Cardiac fibroblast (primary cell): ENCODE measurements around the gene EXOC6B.
A peak's percentile ranks its signal among the peaks of the same experiment; 100 is the strongest.

Experiments used
- DNase-seq, 2 donors: peaks; one replicate each; pipeline versions ENCODE4 v3.0.0 to v3.0.0-alpha.2; 2010; ENCODE audit warnings: low read depth in 2 of 2
- H3K4me3 ChIP-seq, 2 donors: replicated peaks in 1 of 2; 1 replicate in 1 of 2; 2 replicates in 1 of 2; pipeline ENCODE4 v1.5.1; 2011; ENCODE audit warnings: low read depth in 2 of 2, low read length in 2 of 2, mild to moderate bottlenecking in 2 of 2, moderate library complexity in 1 of 2
- CTCF ChIP-seq: IDR thresholded peaks from one replicate; pipeline ENCODE4 v1.5.1; 2011; ENCODE audit warnings: low read depth, mild to moderate bottlenecking, low read length, inconsistent platforms

EXOC6B gene

GRCh38 chr2:72338076-72338475, 487.8 kb downstream of the EXOC6B start:
- no peak for DNase-seq
- TF ChIP-seq CTCF, result no peak
- no peak overlapping the region for H3K4me3 ChIP-seq

DNA sequence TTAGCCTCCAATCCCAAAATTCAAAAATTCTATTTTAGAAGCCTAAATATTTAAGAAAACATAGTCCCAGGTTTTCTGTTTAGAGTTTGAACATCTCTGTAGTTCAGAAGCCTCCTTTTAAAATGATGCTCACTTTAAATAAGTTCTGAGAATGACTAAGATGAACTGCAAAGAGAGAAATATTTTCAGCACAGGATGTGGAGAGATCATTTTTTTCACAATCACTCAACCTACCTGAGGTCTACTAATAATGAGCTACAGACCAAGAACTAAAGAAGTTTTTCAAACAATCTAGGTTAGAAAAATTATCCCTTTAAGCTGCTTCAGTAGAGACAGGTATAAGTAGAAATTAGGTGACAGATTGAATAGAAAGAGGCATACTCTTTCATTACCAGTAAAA, 493.1 kb downstream of the EXOC6B start:
- TF ChIP-seq CTCF, result no peak
- H3K4me3 ChIP-seq, result no peak overlapping the region
- DNase-seq, result no peak

- TF ChIP-seq CTCF, result no peak
- no peak overlapping the region for H3K4me3 ChIP-seq
- no peak for DNase-seq
These were observed 495.2 kb downstream of the EXOC6B start for GRCh38 chr2:72330652-72331051.

GRCh38 chr2:72326759-72327158, 499.1 kb downstream of the EXOC6B start:
- H3K4me3 ChIP-seq, result no peak overlapping the region
- DNase-seq, result peak; percentile 33 to 35
- no peak for TF ChIP-seq CTCF

DNA sequence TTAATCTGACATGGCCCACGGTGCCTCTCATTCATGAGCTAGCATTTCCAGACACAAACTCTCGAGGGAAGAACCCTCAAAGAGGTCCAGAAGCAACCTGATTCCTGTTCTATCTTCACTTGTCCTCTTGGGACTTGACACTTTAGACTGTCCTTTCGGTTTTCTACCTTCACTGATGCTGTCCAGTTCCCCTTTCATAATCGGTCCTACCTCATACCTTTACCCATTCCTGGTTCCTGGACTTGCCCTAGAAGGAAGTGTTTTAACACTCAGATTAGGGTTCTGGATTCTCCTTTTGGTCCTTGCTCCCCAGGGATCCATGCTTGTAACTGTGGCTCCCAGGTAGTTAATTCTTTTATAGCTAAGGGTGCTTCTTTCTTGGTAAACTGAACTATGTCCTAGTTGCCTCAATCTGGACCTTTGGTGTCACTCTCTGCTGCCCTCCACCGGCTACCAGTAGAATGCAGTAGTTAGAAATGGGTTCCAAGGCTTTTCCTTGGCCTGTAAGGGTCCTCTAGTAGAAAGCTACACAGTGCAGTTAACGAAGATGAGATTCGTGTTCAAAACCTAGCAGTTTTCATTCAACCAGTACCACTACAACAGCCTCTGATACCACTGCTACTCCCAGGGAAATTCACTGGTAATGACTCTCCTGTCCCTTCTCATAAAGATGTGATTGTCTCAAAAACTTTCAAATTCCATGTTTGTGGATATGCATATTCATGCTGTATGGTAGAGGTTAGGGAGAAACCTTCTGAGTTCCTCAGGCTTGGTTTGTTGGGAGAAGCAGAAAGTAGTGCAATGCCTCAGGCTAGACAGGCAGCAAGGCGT, 500.0 kb downstream of the EXOC6B start:
- peak; percentile 15 to 39 for DNase-seq
- TF ChIP-seq CTCF, result peak; percentile 84
- no peak overlapping the region for H3K4me3 ChIP-seq

DNA sequence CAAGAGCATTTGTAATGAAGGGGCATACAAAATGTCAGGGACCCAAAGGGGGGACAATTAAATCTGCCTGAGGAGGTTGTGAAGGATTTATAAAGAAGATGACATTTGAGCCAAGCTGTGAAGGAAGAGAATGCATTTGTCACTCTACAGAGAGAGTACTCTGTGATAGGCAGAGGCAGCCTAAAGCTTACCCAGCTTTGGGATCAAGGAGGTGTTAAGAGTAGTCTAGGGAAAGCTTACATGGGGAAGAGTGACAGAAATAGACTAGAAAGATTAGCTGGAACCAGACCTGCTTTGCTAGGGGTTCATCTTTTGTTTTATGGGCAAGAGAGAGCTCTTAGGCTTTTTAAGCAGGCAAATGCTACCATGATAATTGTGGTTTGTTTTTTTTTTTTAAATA, 509.1 kb downstream of the EXOC6B start:
- no peak overlapping the region for H3K4me3 ChIP-seq
- no peak for DNase-seq
- TF ChIP-seq CTCF, result no peak

DNA sequence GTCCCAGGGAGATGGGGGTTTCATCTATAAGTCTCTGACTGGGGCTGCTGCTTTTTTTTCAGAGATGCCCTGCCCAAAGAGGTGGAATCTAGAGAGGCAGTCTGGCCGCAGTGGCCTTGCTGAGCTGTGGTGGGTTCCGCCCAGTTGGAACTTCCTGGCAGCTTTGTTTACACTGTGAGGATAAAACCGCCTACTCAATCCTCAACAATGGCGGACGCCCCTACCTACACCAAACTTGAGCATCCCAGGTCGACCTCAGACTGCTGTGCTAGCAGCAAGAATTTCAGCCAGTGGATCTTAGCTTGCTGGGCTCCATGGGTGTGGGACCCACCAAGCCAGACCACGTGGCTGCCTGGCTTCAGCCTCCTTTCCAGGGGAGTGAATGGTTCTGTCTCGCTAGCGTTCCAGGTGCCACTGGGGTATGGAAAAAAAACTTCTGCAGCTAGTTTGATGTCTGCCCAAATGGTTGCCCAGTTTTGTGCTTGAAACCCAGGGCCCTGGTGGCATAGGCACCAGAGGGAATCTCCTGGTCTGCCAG, 525.6 kb downstream of the EXOC6B start:
- H3K4me3 ChIP-seq, result no peak overlapping the region
- TF ChIP-seq CTCF, result no peak
- no peak for DNase-seq
